PC-3 (cell line): ENCODE measurements around the gene CPEB1.

Source experiments
- CTCF ChIP-seq: fragments of 300-600 bp; sonication (generic); conservative IDR thresholded peaks from 2 replicates; pipeline ENCODE4 v1.5.1; 2017; ENCODE audit warnings: antibody characterized with exemption, low read depth, mild to moderate bottlenecking, low read length
- EZH2phosphoT487 ChIP-seq: fragments of 300-600 bp; sonication (generic); IDR thresholded peaks from 2 replicates; pipeline ENCODE4 v1.6.1; 2018; ENCODE audit warnings: mild to moderate bottlenecking, antibody characterized with exemption, low read length, borderline replicate concordance

GRCh38 chr15:82647835-82648256 lies 683 bp upstream of the CPEB1 start:
- TF ChIP-seq CTCF (no peak), EZH2phosphoT487 (no peak)
